Mesenchymal stem cell (in vitro differentiated cells and primary cell): ENCODE data around the gene KLHL2.

ENCODE experiments used
- DNase-seq: peaks from one replicate; pipeline ENCODE4 v3.0.0-alpha.2; 2013
- H2AFZ ChIP-seq: one replicate; pipeline ENCODE4 v1.6.1; 2013; ENCODE audit warnings: low read depth, mild to moderate bottlenecking, control low read depth, inconsistent platforms, low read length, moderate library complexity
- H2AK5ac ChIP-seq: 2 replicates; pipeline ENCODE4 v1.6.1; 2013; ENCODE audit warnings: low read length, moderate library complexity, mild to moderate bottlenecking, inconsistent platforms; ENCODE audit not compliant: severe bottlenecking
- H2BK120ac ChIP-seq: one replicate; pipeline ENCODE4 v1.6.1; 2013; ENCODE audit warnings: low read depth, mild to moderate bottlenecking, inconsistent platforms, low read length, moderate library complexity
- H2BK12ac ChIP-seq, 2 experiments: one replicate each; pipeline ENCODE4 v1.6.1; 2013; ENCODE audit warnings: inconsistent platforms in 2 of 2, low read length in 2 of 2, mild to moderate bottlenecking in 2 of 2, moderate library complexity in 2 of 2, control low read depth in 1 of 2
- H2BK15ac ChIP-seq: one replicate; pipeline ENCODE4 v1.6.1; 2013; ENCODE audit warnings: mild to moderate bottlenecking, low read depth, inconsistent platforms; ENCODE audit not compliant: poor library complexity, severe bottlenecking
- H2BK5ac ChIP-seq: 2 replicates; pipeline ENCODE4 v1.6.1; 2013; ENCODE audit warnings: low read depth, mild to moderate bottlenecking, low read length, control low read depth, inconsistent platforms; ENCODE audit not compliant: poor library complexity, severe bottlenecking
- H3K14ac ChIP-seq, 2 experiments: one replicate each; pipeline ENCODE4 v1.6.1; 2013; ENCODE audit warnings: inconsistent platforms in 2 of 2, low read length in 2 of 2, control low read depth in 1 of 2, mild to moderate bottlenecking in 1 of 2, moderate library complexity in 1 of 2
- H3K18ac ChIP-seq, 2 experiments: one replicate each; pipeline ENCODE4 v1.6.1; 2013; ENCODE audit warnings: inconsistent platforms in 2 of 2, low read length in 2 of 2, control low read depth in 1 of 2, low read depth in 1 of 2, mild to moderate bottlenecking in 1 of 2
- H3K23ac ChIP-seq, 2 experiments: one replicate each; pipeline ENCODE4 v1.6.1; 2013; ENCODE audit warnings: inconsistent platforms in 2 of 2, low read length in 2 of 2, mild to moderate bottlenecking in 2 of 2, moderate library complexity in 2 of 2, control low read depth in 1 of 2
- H3K27ac ChIP-seq: 2 replicates; pipeline ENCODE4 v1.5.1; 2013; ENCODE audit warnings: mild to moderate bottlenecking, moderate library complexity, low read length, control low read depth, inconsistent platforms; ENCODE audit not compliant: poor library complexity, severe bottlenecking
- H3K27me3 ChIP-seq, 2 experiments: 2 replicates each; pipeline versions ENCODE4 v1.6.1 to v1.7.0; 2013; ENCODE audit warnings: low read length in 2 of 2, mild to moderate bottlenecking in 2 of 2, moderate library complexity in 2 of 2, control low read depth in 1 of 2, inconsistent platforms in 1 of 2; ENCODE audit not compliant: control insufficient read depth in 1 of 2, insufficient read depth in 1 of 2
- H3K36me3 ChIP-seq, 2 experiments: 2 replicates each; pipeline versions ENCODE4 v1.6.1 to v1.7.0; 2013; ENCODE audit warnings: low read length in 2 of 2, control low read depth in 1 of 2, inconsistent platforms in 1 of 2, low read depth in 1 of 2, mild to moderate bottlenecking in 1 of 2; ENCODE audit not compliant: insufficient read depth in 2 of 2, control insufficient read depth in 1 of 2
- H3K4ac ChIP-seq, 2 experiments: one replicate each; pipeline ENCODE4 v1.6.1; 2013; ENCODE audit warnings: inconsistent platforms in 2 of 2, low read length in 2 of 2, mild to moderate bottlenecking in 2 of 2, moderate library complexity in 2 of 2, control low read depth in 1 of 2, low read depth in 1 of 2
- H3K4me1 ChIP-seq: 2 replicates; pipeline ENCODE4 v1.6.1; 2013; ENCODE audit warnings: low read depth, low read length, control low read depth; ENCODE audit not compliant: control insufficient read depth, insufficient read depth
- H3K4me2 ChIP-seq: 2 replicates; pipeline ENCODE4 v1.6.1; 2013; ENCODE audit warnings: low read length, mild to moderate bottlenecking, inconsistent platforms; ENCODE audit not compliant: poor library complexity, severe bottlenecking
- H3K4me3 ChIP-seq, 2 experiments: 2 replicates each; pipeline versions ENCODE4 v1.5.1 to v1.7.0; 2013; ENCODE audit warnings: low read length in 2 of 2, mild to moderate bottlenecking in 2 of 2, control low read depth in 1 of 2, low read depth in 1 of 2; ENCODE audit not compliant: insufficient read depth in 1 of 2
- H3K79me1 ChIP-seq: replicated peaks from 2 replicates; pipeline ENCODE4 v1.6.1; 2013; ENCODE audit warnings: mild to moderate bottlenecking, control low read depth, low read length, inconsistent platforms; ENCODE audit not compliant: poor library complexity, severe bottlenecking
- H3K9ac ChIP-seq: 2 replicates; pipeline ENCODE4 v1.7.0; 2013; ENCODE audit warnings: mild to moderate bottlenecking, low read length, moderate library complexity
- H3K9me3 ChIP-seq: 2 replicates; pipeline ENCODE4 v1.7.0; 2013; ENCODE audit warnings: mild to moderate bottlenecking, low read length; ENCODE audit not compliant: control insufficient read depth
- H4K8ac ChIP-seq: one replicate; pipeline ENCODE4 v1.6.1; 2013; ENCODE audit warnings: inconsistent platforms, mild to moderate bottlenecking, low read length, moderate library complexity
- H4K91ac ChIP-seq: one replicate; pipeline ENCODE4 v1.6.1; 2013; ENCODE audit warnings: mild to moderate bottlenecking, low read length, inconsistent platforms
- WGBS: methylation state at CpG from one replicate; pipeline ENCODE4 v1.1.7; 2013; ENCODE audit warnings: mixed read lengths; 5-methylcytosine and 5-hydroxymethylcytosine counted together

Gene KLHL2

DNA sequence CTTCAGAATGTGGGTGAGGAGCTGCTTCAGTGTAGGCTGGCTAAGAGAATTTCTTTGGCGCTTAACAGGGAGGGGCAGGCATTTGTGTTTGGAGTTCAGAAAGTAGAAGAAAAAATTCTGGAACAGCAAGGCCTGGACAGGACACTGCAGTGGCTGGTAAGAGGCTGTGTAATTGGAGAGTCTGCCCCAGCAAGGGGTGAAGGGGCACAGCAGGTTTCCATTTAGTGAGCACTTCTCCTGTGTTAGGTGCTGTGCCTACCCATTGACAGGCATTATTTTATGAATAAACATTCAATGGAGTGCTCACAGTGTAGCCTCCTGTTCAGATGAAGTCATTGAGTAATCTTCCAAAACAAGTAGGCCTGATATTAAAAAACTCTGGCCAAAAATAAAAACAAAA, 160.8 kb downstream of the KLHL2 start:
- H4K91ac ChIP-seq, result no peak overlapping the region
- H2AFZ ChIP-seq, result no peak overlapping the region
- H3K9ac ChIP-seq, result no peak overlapping the region
- H2AK5ac ChIP-seq, result no peak overlapping the region
- no peaks in the 10 kb centered on the region for H3K36me3 ChIP-seq
- no peak overlapping the region for H3K27ac ChIP-seq
- H3K27me3 ChIP-seq, result no peaks in the 10 kb centered on the region
- H2BK120ac ChIP-seq, result no peak overlapping the region
- WGBS, result 100% methylated on average over 1 of the region's 1 CpG
- H3K79me1 ChIP-seq, result no peaks in the 10 kb centered on the region
- H3K4me2 ChIP-seq, result no peak overlapping the region
- DNase-seq, result no peak
- no peak overlapping the region for H2BK12ac ChIP-seq
- H3K4me3 ChIP-seq, result no peak overlapping the region
- H3K9me3 ChIP-seq, result no peaks in the 10 kb centered on the region
- H3K4ac ChIP-seq, result no peak overlapping the region
- no peak overlapping the region for H2BK5ac ChIP-seq
- H3K4me1 ChIP-seq, result no peaks in the 10 kb centered on the region
- H4K8ac ChIP-seq, result no peak overlapping the region
- no peak overlapping the region for H2BK15ac ChIP-seq
- no peak overlapping the region for H3K18ac ChIP-seq
- H3K14ac ChIP-seq, result no peak overlapping the region
- no peak overlapping the region for H3K23ac ChIP-seq

DNA sequence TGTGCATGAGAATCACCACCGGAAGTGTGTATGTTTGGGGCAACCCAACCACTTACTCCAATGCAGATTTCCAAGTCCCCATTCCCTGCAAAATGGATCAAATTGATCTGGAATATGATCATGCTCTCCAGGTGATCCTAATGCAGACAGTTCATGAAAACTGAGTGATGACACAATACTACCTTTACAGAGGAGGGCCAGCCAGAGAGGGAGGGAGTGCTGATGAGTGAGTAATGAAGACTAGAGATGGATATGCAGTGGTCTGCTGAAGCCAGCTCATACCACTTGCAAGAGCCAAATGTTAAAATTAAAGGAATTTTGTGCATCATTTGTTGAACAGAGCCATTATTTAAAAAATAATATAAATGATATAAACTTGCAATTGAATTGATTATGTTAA, 161.2 kb downstream of the KLHL2 start:
- no peak overlapping the region for H3K27ac ChIP-seq
- no peak overlapping the region for H3K18ac ChIP-seq
- H3K4me1 ChIP-seq, result no peaks in the 10 kb centered on the region
- WGBS, result 95% methylated on average over 1 of the region's 1 CpG
- H2BK12ac ChIP-seq, result no peak overlapping the region
- DNase-seq, result no peak
- H3K9me3 ChIP-seq, result no peaks in the 10 kb centered on the region
- no peak overlapping the region for H2AK5ac ChIP-seq
- H3K4ac ChIP-seq, result no peak overlapping the region
- no peak overlapping the region for H3K9ac ChIP-seq
- H3K14ac ChIP-seq, result no peak overlapping the region
- H3K23ac ChIP-seq, result no peak overlapping the region
- H2BK120ac ChIP-seq, result no peak overlapping the region
- H3K36me3 ChIP-seq, result no peaks in the 10 kb centered on the region
- no peak overlapping the region for H2AFZ ChIP-seq
- H3K27me3 ChIP-seq, result no peaks in the 10 kb centered on the region
- H3K79me1 ChIP-seq, result no peaks in the 10 kb centered on the region
- H2BK5ac ChIP-seq, result no peak overlapping the region
- H4K8ac ChIP-seq, result no peak overlapping the region
- H3K4me2 ChIP-seq, result no peak overlapping the region
- no peak overlapping the region for H2BK15ac ChIP-seq
- H3K4me3 ChIP-seq, result no peak overlapping the region
- H4K91ac ChIP-seq, result no peak overlapping the region

DNA sequence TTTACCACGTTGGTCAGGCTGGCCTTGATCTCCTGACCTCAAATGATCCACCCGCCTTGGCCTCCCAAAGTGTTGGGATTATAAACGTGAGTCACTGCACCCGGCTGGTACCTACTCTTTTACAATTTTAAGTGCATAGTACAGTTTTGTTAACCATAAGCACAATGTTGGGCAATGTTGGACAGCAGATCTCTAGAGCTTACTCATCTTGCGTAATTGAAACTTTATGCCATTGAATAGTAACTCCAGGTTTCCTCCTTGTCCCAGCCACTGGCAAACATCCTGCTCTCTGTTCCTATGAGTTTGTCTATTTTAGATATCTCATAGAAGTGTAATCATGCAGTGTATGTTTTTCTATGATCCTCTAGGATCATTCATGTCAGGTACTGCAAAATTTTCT, 162.2 kb downstream of the KLHL2 start:
- Histone ChIP-seq H4K91ac (no peak overlapping the region), H3K4ac (no peak overlapping the region), H3K4me2 (no peak overlapping the region), H3K27ac (no peak overlapping the region), H3K23ac (no peak overlapping the region), H3K79me1 (no peaks in the 10 kb centered on the region), H3K27me3 (no peaks in the 10 kb centered on the region), H2AK5ac (no peak overlapping the region), H2AFZ (no peak overlapping the region), H2BK12ac (no peak overlapping the region), H2BK5ac (no peak overlapping the region), H3K9ac (no peak overlapping the region), H3K14ac (no peak overlapping the region), H3K18ac (no peak overlapping the region), H2BK15ac (no peak overlapping the region), H3K36me3 (no peaks in the 10 kb centered on the region), H2BK120ac (no peak overlapping the region), H3K4me1 (no peaks in the 10 kb centered on the region), H3K9me3 (no peaks in the 10 kb centered on the region), H3K4me3 (no peak overlapping the region), H4K8ac (no peak overlapping the region)
- peak; percentile 44 for DNase-seq
- 84% methylated on average over 5 of the region's 5 CpGs for WGBS

DNA sequence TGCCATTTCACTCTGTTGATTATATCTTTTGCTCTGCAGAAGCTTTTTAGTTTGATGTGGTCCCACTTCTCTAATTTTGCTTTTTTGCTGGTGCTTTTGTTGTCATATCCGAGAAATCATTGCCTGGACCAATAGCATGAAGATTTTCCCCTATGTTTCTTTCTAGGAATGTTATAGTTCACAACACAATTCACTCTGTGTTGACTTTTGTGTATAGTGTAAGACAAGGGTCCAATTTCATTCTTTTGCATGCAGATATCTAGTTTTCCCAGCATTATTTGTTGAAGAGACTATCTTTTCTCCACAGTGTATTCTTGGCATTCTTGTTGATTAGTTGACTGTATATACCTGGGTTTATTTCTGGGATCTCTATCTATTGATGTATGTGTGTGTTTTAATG, 163.2 kb downstream of the KLHL2 start:
- H3K4me3 ChIP-seq, result no peak overlapping the region

More for the DNA sequence above, 163.2 kb downstream of the KLHL2 start:
- Histone ChIP-seq H3K9ac (no peak overlapping the region), H2BK5ac (no peak overlapping the region), H2BK15ac (no peak overlapping the region), H3K18ac (no peak overlapping the region), H3K27me3 (no peaks in the 10 kb centered on the region), H2AFZ (no peak overlapping the region), H4K8ac (no peak overlapping the region), H2BK12ac (no peak overlapping the region), H3K9me3 (no peaks in the 10 kb centered on the region), H4K91ac (no peak overlapping the region), H2BK120ac (no peak overlapping the region), H3K4ac (no peak overlapping the region), H3K4me2 (no peak overlapping the region), H3K79me1 (no peaks in the 10 kb centered on the region), H3K36me3 (no peaks in the 10 kb centered on the region), H3K23ac (no peak overlapping the region), H3K4me1 (no peaks in the 10 kb centered on the region), H3K27ac (no peak overlapping the region), H3K14ac (no peak overlapping the region), H2AK5ac (no peak overlapping the region)
- WGBS, result no CpG with 5 or more reads among the region's 1 CpG
- DNase-seq, result no peak
